K562 (cell line): ENCODE data around the gene SCYGR8. TPM values are rescaled to one million over a fixed set of nuclear protein-coding genes. Genes with fewer than 3 reads are reported as not detected.
A peak's percentile ranks its signal among the peaks of the same experiment; 100 is the strongest.

Experiments used
- ARID4B ChIP-seq: sonication (generic); formaldehyde crosslinking; IDR thresholded peaks from 2 replicates; pipeline ENCODE4 v1.8.0; 2022; ENCODE audit warnings: mild to moderate bottlenecking, missing genetic modification reagents
- ATF1 ChIP-seq, 2 experiments: fragments of 450-650 bp in 1 of 2; IDR thresholded peaks; 2 replicates each; pipeline ENCODE4 v1.6.1; 2016; ENCODE audit warnings: missing compliant biosample characterization in 1 of 2, missing genetic modification characterization in 1 of 2
- CTCF ChIP-seq, 3 experiments: IDR thresholded peaks in 2 of 3; conservative IDR thresholded peaks in 1 of 3; 2 replicates each; pipeline ENCODE4 v1.5.1; 2011 to 2012; ENCODE audit warnings: low read length in 3 of 3, mild to moderate bottlenecking in 3 of 3, control low read depth in 2 of 3, improper control_type of control experiment in 1 of 3, inconsistent platforms in 1 of 3, low read depth in 1 of 3, mixed read lengths in 1 of 3, moderate library complexity in 1 of 3; ENCODE audit not compliant: insufficient read depth in 2 of 3
- SMC3 ChIP-seq: conservative IDR thresholded peaks from 2 replicates; pipeline ENCODE4 v1.6.1; 2011; ENCODE audit warnings: low read depth, low read length, improper control_type of control experiment; ENCODE audit not compliant: insufficient read depth
- ZBTB40 ChIP-seq, 2 experiments: fragments of 450-650 bp in 1 of 2; sonication (generic) in 1 of 2; formaldehyde crosslinking in 1 of 2; IDR thresholded peaks; 2 replicates each; pipeline versions ENCODE4 v1.7.1 to v1.9.0; 2016 to 2022; ENCODE audit warnings: inconsistent platforms in 1 of 2, mild to moderate bottlenecking in 1 of 2, missing genetic modification reagents in 1 of 2
- polyA plus RNA-seq, 8 experiments: library from polyadenylated mRNA; depleted of rRNA in 4 of 8; stranded (reverse) in 5 of 8; unstranded in 3 of 8; fragments of >200 nt; fragmentation: Nextera tagmentation in 2 of 8; fragmentation: Illumina TruSeq in 1 of 8; extraction: Ambion mirVana in 2 of 8; extraction: Trizol in 1 of 8; gene quantifications; 2 replicates each; pipeline versions ENCODE4 v1.2.1 to v1.2.3, GENCODE V29; 2011 to 2014; ENCODE audit warnings: inconsistent platforms in 1 of 8, missing spikeins in 1 of 8
- total RNA-seq, 7 experiments: library from RNA; depleted of rRNA in 6 of 7; stranded (reverse); fragments of >200 nt in 6 of 7; fragmentation: Illumina TruSeq in 2 of 7; extraction: Trizol in 2 of 7; gene quantifications; 2 replicates each; pipeline versions ENCODE4 v1.2.1 to v1.2.3, GENCODE V29; 2011 to 2021; ENCODE audit warnings: low replicate concordance in 1 of 7

SCYGR8 gene
- total and polyA plus RNA-seq, 9 of the 15 experiments (the other 6 are each of a cell fraction or from before 2014, with no cell fraction given) = not detected

GRCh38 chr2:227766373-227766883 is 20.7 kb downstream of the SCYGR8 start (continued):
- TF ChIP-seq ZBTB40 (IDR thresholded peaks at IDR 0.05) (no peak), ZBTB40 (CRISPR knock-in tag; IDR thresholded peaks at IDR 0.05) (no peak), ARID4B (CRISPR knock-in tag) (no peak), SMC3 (peak; percentile 69), ATF1 (CRISPR knock-in tag; IDR thresholded peaks at IDR 0.05) (no peak), ATF1 (tag; IDR thresholded peaks at IDR 0.05) (no peak), CTCF (IDR thresholded peaks at IDR 0.05 in 2 of 3, conservative IDR thresholded peaks at IDR 0.05 in 1 of 3; ENCODE audit: insufficient read depth in 2 of 3, low read depth in 1 of 3, low read length in 3 of 3) (peak; percentile 62 to 75 (median 66))
